SJCRH30 (cell line): ENCODE data around the gene FAM13C. TPM values are rescaled to one million over a fixed set of nuclear protein-coding genes. Genes with fewer than 3 reads are reported as not detected.

ENCODE experiments used
- DNase-seq, 2 experiments: peaks; one replicate each; pipeline ENCODE4 v3.0.0-alpha.2; 2015 to 2020
- H3K27ac ChIP-seq: fragments of 250-450 bp; sonication (Bioruptor Pico); 2 replicates; pipeline ENCODE4 v1.5.1; 2020; ENCODE audit warnings: mild to moderate bottlenecking, moderate library complexity
- H3K27me3 ChIP-seq: fragments of 250-450 bp; sonication (Bioruptor Pico); 2 replicates; pipeline ENCODE4 v1.5.1; 2020; ENCODE audit warnings: mild to moderate bottlenecking, moderate library complexity
- H3K36me3 ChIP-seq: fragments of 250-450 bp; sonication (Bioruptor Pico); 2 replicates; pipeline ENCODE4 v1.5.1; 2020; ENCODE audit warnings: mild to moderate bottlenecking, moderate library complexity
- H3K4me1 ChIP-seq: fragments of 250-450 bp; sonication (Bioruptor Pico); 2 replicates; pipeline ENCODE4 v1.5.1; 2020; ENCODE audit warnings: mild to moderate bottlenecking, moderate library complexity
- H3K4me3 ChIP-seq: fragments of 250-450 bp; sonication (Bioruptor Pico); 2 replicates; pipeline ENCODE4 v1.5.1; 2020; ENCODE audit warnings: mild to moderate bottlenecking, moderate library complexity
- H3K9me3 ChIP-seq: fragments of 250-450 bp; sonication (Bioruptor Pico); replicated peaks from 2 replicates; pipeline ENCODE4 v1.5.1; 2020; ENCODE audit warnings: mild to moderate bottlenecking, moderate library complexity
- total RNA-seq: library from RNA; depleted of rRNA; stranded (reverse); fragments of >200 nt; shearing (Covaris generic); gene quantifications from 2 replicates; pipeline ENCODE4 v1.2.3, GENCODE V29; 2014

FAM13C gene
- total RNA-seq, 1 experiment from 2014 or later = 1.1 TPM

GRCh38 chr10:59376846-59377245, 14.5 kb upstream of the FAM13C start:
- Histone ChIP-seq H3K27me3 (no peaks in the 10 kb centered on the region), H3K4me3 (no peak overlapping the region), H3K9me3 (no peaks in the 10 kb centered on the region), H3K27ac (no peak overlapping the region), H3K4me1 (no peaks in the 10 kb centered on the region), H3K36me3 (no peaks in the 10 kb centered on the region)
- DNase-seq = no peak

GRCh38 chr10:59375990-59376389, 13.6 kb upstream of the FAM13C start:
- Histone ChIP-seq H3K9me3 (no peaks in the 10 kb centered on the region), H3K4me1 (no peaks in the 10 kb centered on the region), H3K27ac (no peak overlapping the region), H3K36me3 (no peaks in the 10 kb centered on the region), H3K4me3 (no peak overlapping the region), H3K27me3 (no peaks in the 10 kb centered on the region)
- no peak for DNase-seq

GRCh38 chr10:59374916-59375315, 12.6 kb upstream of the FAM13C start:
- H3K27ac ChIP-seq = no peak overlapping the region
- no peak for DNase-seq
- no peak overlapping the region for H3K4me3 ChIP-seq
- H3K4me1 ChIP-seq = no peaks in the 10 kb centered on the region
- H3K9me3 ChIP-seq = no peaks in the 10 kb centered on the region
- H3K27me3 ChIP-seq = no peaks in the 10 kb centered on the region
- no peaks in the 10 kb centered on the region for H3K36me3 ChIP-seq

GRCh38 chr10:59373071-59373470, 10.7 kb upstream of the FAM13C start:
- DNase-seq = no peak
- H3K27ac ChIP-seq = no peak overlapping the region
- no peak overlapping the region for H3K4me3 ChIP-seq
- H3K27me3 ChIP-seq = no peaks in the 10 kb centered on the region
- H3K36me3 ChIP-seq = no peaks in the 10 kb centered on the region
- no peaks in the 10 kb centered on the region for H3K9me3 ChIP-seq
- no peaks in the 10 kb centered on the region for H3K4me1 ChIP-seq

GRCh38 chr10:59372543-59372942, 10.2 kb upstream of the FAM13C start:
- Histone ChIP-seq H3K27me3 (no peaks in the 10 kb centered on the region), H3K36me3 (no peaks in the 10 kb centered on the region), H3K4me3 (no peak overlapping the region), H3K9me3 (no peaks in the 10 kb centered on the region), H3K4me1 (no peaks in the 10 kb centered on the region), H3K27ac (no peak overlapping the region)
- no peak for DNase-seq

- no peak for DNase-seq
- H3K9me3 ChIP-seq = no peaks in the 10 kb centered on the region
- H3K4me3 ChIP-seq = no peak overlapping the region
- H3K27me3 ChIP-seq = no peaks in the 10 kb centered on the region
- H3K27ac ChIP-seq = no peak overlapping the region
- H3K4me1 ChIP-seq = peaks cover 10% of the 10 kb centered on the region; the same call in 1 of the 2 replicates
- no peaks in the 10 kb centered on the region for H3K36me3 ChIP-seq
Measured at GRCh38 chr10:59366290-59366689, 3.9 kb upstream of the FAM13C start.

GRCh38 chr10:59363446-59363958, 1.2 kb upstream of the FAM13C start:
- peak overlapping the region; percentile 66 for H3K4me3 ChIP-seq
- no peak overlapping the region for H3K27ac ChIP-seq
- peaks cover 10% of the 10 kb centered on the region; the same call in 1 of the 2 replicates for H3K4me1 ChIP-seq
- H3K36me3 ChIP-seq = no peaks in the 10 kb centered on the region
- no peak for DNase-seq
- H3K9me3 ChIP-seq = no peaks in the 10 kb centered on the region
- no peaks in the 10 kb centered on the region for H3K27me3 ChIP-seq

GRCh38 chr10:59362959-59363381, 621 bp upstream of the FAM13C start:
- peak; percentile 37 to 68 for DNase-seq
- peaks cover 10% of the 10 kb centered on the region; the same call in 1 of the 2 replicates for H3K4me1 ChIP-seq
- no peaks in the 10 kb centered on the region for H3K27me3 ChIP-seq
- no peaks in the 10 kb centered on the region for H3K9me3 ChIP-seq
- peak overlapping the region; percentile 49; the same call in 1 of the 2 replicates for H3K27ac ChIP-seq
- peak overlapping the region; percentile 66 for H3K4me3 ChIP-seq
- H3K36me3 ChIP-seq = no peaks in the 10 kb centered on the region

GRCh38 chr10:59361663-59362143, 646 bp downstream of the FAM13C start:
- Histone ChIP-seq H3K27ac (peak overlapping the region; percentile 49), H3K36me3 (no peaks in the 10 kb centered on the region), H3K4me1 (peaks cover 10% of the 10 kb centered on the region; the same call in 1 of the 2 replicates), H3K4me3 (peak overlapping the region; percentile 66), H3K9me3 (no peaks in the 10 kb centered on the region), H3K27me3 (no peaks in the 10 kb centered on the region)
- DNase-seq = peak in 1 of 2 experiments; percentile 11

GRCh38 chr10:59360605-59361405, 1.5 kb downstream of the FAM13C start:
- Histone ChIP-seq H3K9me3 (no peaks in the 10 kb centered on the region), H3K27me3 (no peaks in the 10 kb centered on the region), H3K4me1 (peaks cover 10% of the 10 kb centered on the region; the same call in 1 of the 2 replicates), H3K27ac (no peak overlapping the region), H3K4me3 (no peak overlapping the region), H3K36me3 (no peaks in the 10 kb centered on the region)
- no peak for DNase-seq

GRCh38 chr10:59358576-59358975, 3.8 kb downstream of the FAM13C start:
- H3K4me1 ChIP-seq = peaks cover 6% of the 10 kb centered on the region; the same call in 1 of the 2 replicates
- no peaks in the 10 kb centered on the region for H3K36me3 ChIP-seq
- H3K4me3 ChIP-seq = no peak overlapping the region
- no peaks in the 10 kb centered on the region for H3K27me3 ChIP-seq
- DNase-seq = no peak
- H3K27ac ChIP-seq = no peak overlapping the region
- no peaks in the 10 kb centered on the region for H3K9me3 ChIP-seq

GRCh38 chr10:59354434-59354833, 7.9 kb downstream of the FAM13C start:
- Histone ChIP-seq H3K4me1 (no peaks in the 10 kb centered on the region), H3K36me3 (no peaks in the 10 kb centered on the region), H3K9me3 (no peaks in the 10 kb centered on the region), H3K27ac (no peak overlapping the region), H3K27me3 (no peaks in the 10 kb centered on the region), H3K4me3 (no peak overlapping the region)
- no peak for DNase-seq

GRCh38 chr10:59350558-59350957, 11.8 kb downstream of the FAM13C start:
- no peaks in the 10 kb centered on the region for H3K27me3 ChIP-seq
- no peak overlapping the region for H3K27ac ChIP-seq
- no peak overlapping the region for H3K4me3 ChIP-seq
- H3K4me1 ChIP-seq = no peaks in the 10 kb centered on the region
- no peaks in the 10 kb centered on the region for H3K9me3 ChIP-seq
- no peak for DNase-seq
- no peaks in the 10 kb centered on the region for H3K36me3 ChIP-seq

GRCh38 chr10:59346321-59346720, 16.0 kb downstream of the FAM13C start:
- H3K9me3 ChIP-seq = no peaks in the 10 kb centered on the region
- H3K4me1 ChIP-seq = no peaks in the 10 kb centered on the region
- peak; percentile 6 to 47 for DNase-seq
- H3K4me3 ChIP-seq = no peak overlapping the region
- no peaks in the 10 kb centered on the region for H3K36me3 ChIP-seq
- no peaks in the 10 kb centered on the region for H3K27me3 ChIP-seq
- no peak overlapping the region for H3K27ac ChIP-seq

- H3K36me3 ChIP-seq = no peaks in the 10 kb centered on the region
- no peak for DNase-seq
- H3K4me1 ChIP-seq = no peaks in the 10 kb centered on the region
- no peak overlapping the region for H3K4me3 ChIP-seq
- H3K27me3 ChIP-seq = no peaks in the 10 kb centered on the region
- H3K27ac ChIP-seq = no peak overlapping the region
- H3K9me3 ChIP-seq = no peaks in the 10 kb centered on the region
Measured at GRCh38 chr10:59342723-59343122, 19.6 kb downstream of the FAM13C start.
